ENCODE results near the gene WASF1. TPM values are rescaled to one million over a fixed set of nuclear protein-coding genes. Genes with fewer than 3 reads are reported as not detected.
"Not testable (repeated sequence)": the region's sequence is repeated elsewhere in the genome, so short reads cannot be mapped to it uniquely, and the experiment has no call there.

WASF1 gene
- total and polyA plus RNA-seq, 7 donors = 0.92 to 34.9 (median 10.2) TPM

- 85 to 89% methylated on average over 4 of the region's 4 CpGs for WGBS, 2 donors
- TF ChIP-seq POLR2A (IDR thresholded peaks at IDR 0.05) (no peak), CTCF (IDR thresholded peaks at IDR 0.05) (no peak)
- intact Hi-C loops (cut with DNase I) = no loop called here
- Histone ChIP-seq H3K4me1 (no peaks in the 10 kb centered on the region), H3K27me3 (no peaks in the 10 kb centered on the region), H3K4me3 (no peak overlapping the region), H3K9me3 (no peaks in the 10 kb centered on the region), H3K27ac (no peak overlapping the region), H3K36me3 (no peaks in the 10 kb centered on the region)
- DNase-seq = no peak
Measured at GRCh38 chr6:110128418-110128817, 51.1 kb downstream of the WASF1 start.

DNA sequence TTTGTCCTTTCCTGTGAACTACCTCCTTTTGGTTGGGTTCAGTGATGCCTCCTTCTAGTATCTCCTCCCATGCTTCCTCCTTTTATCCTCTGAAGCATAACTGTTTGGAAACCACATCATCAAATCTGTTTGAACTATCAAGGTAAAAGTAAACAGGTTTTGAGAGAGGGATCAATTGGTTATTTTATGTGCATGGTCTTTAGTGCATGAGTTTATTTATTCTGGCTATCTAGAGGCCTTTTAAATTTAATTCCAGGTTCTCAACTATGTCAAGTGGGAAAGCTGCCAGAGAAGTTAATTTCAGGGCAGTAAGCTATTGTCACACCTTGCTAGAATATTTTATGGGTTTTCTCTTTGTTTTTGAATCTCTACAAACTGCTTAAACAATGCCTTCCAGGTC, 54.1 kb downstream of the WASF1 start:
- Histone ChIP-seq H3K9me3 (peaks cover 0 to 2% (median 0%) of the 10 kb centered on the region in 4 donors), H3K27me3 (no peaks in the 10 kb centered on the region), H3K36me3 (no peaks in the 10 kb centered on the region), H3K4me1 (no peaks in the 10 kb centered on the region), H3K4me3 (no peak overlapping the region), H3K27ac (no peak overlapping the region)
- TF ChIP-seq EP300 (IDR thresholded peaks at IDR 0.05) (no peak), CTCF (IDR thresholded peaks at IDR 0.05) (no peak), POLR2A (IDR thresholded peaks at IDR 0.05) (no peak), POLR2AphosphoS5 (IDR thresholded peaks at IDR 0.05) (no peak)
- DNase-seq = no peak
- intact Hi-C loops (cut with DNase I) = no loop called here

- WGBS, 2 donors = 91 to 100% methylated on average over 4 of the region's 4 CpGs
- intact Hi-C loops (cut with DNase I); H3K9me3 ChIP-seq: not testable (repeated sequence)
Measured at GRCh38 chr6:110121655-110122054, 57.8 kb downstream of the WASF1 start.

GRCh38 chr6:110116258-110116657, 63.2 kb downstream of the WASF1 start:
- Histone ChIP-seq H3K4me3 (no peak overlapping the region), H3K9me3 (no peaks in the 10 kb centered on the region), H3K27ac (no peak overlapping the region), H3K27me3 (no peaks in the 10 kb centered on the region), H3K4me1 (no peaks in the 10 kb centered on the region), H3K36me3 (peaks cover 0 to 5% (median 0%) of the 10 kb centered on the region in 4 donors)
- 76 to 86% methylated on average over 8 of the region's 8 CpGs for WGBS, 2 donors
- intact Hi-C loops (cut with DNase I) = no loop called here
- TF ChIP-seq POLR2A (IDR thresholded peaks at IDR 0.05) (no peak), CTCF (IDR thresholded peaks at IDR 0.05) (no peak), POLR2AphosphoS5 (IDR thresholded peaks at IDR 0.05) (no peak), EP300 (IDR thresholded peaks at IDR 0.05) (no peak)
- no peak for DNase-seq

More at GRCh38 chr6:110121655-110122054, 57.8 kb downstream of the WASF1 start:
- not testable (repeated sequence) for DNase-seq, H3K27ac ChIP-seq, H3K27me3 ChIP-seq, H3K4me1 ChIP-seq, H3K4me3 ChIP-seq, H3K36me3 ChIP-seq

DNA sequence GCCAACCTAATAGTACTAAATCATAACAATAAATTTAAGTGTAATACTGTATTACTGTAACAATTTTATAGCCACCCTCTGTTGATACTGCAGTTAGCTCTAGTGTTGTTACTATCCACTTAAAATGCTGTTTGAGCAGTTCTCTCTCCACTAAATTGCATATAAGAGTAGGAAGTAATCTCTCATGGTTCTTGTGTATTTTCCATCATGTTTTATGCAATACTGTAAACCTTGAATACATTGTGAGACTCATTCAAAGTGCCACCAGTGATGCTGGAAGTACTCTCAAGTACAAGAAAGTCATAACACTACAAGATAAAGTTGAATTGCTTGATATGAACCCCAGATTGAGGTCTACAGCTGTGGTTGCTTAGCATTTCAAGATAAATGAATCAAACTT, 65.5 kb downstream of the WASF1 start:
- Histone ChIP-seq H3K27ac (no peak overlapping the region), H3K27me3 (no peaks in the 10 kb centered on the region), H3K9me3 (no peaks in the 10 kb centered on the region), H3K4me1 (no peaks in the 10 kb centered on the region), H3K36me3 (peaks cover 0 to 5% (median 0%) of the 10 kb centered on the region in 4 donors), H3K4me3 (no peak overlapping the region)
- intact Hi-C loops (cut with DNase I) = no loop called here
- no peak for TF ChIP-seq POLR2A (IDR thresholded peaks at IDR 0.05)
- TF ChIP-seq CTCF (IDR thresholded peaks at IDR 0.05) = no peak
- no peak for TF ChIP-seq POLR2AphosphoS5 (IDR thresholded peaks at IDR 0.05)
- no peak for TF ChIP-seq EP300 (IDR thresholded peaks at IDR 0.05)
- DNase-seq = no peak
